OCI-LY7 (cell line): ENCODE results near the gene TMPRSS4.

Experiments used
- CTCF ChIP-seq: fragments of 200-600 bp; sonication (generic); conservative IDR thresholded peaks from 2 replicates; pipeline ENCODE4 v1.5.1; 2014; ENCODE audit warnings: mild to moderate bottlenecking, antibody characterized with exemption, low read length, moderate library complexity, mixed read lengths
- EZH2phosphoT487 ChIP-seq: fragments of 200-600 bp; sonication (generic); IDR thresholded peaks from 2 replicates; pipeline ENCODE4 v1.6.1; 2018; ENCODE audit warnings: low read depth, borderline replicate concordance, mild to moderate bottlenecking, mixed run types, antibody characterized with exemption, low read length, moderate library complexity, mixed read lengths

GRCh38 chr11:118167253-118167652 lies 90.4 kb downstream of the TMPRSS4 start:
- TF ChIP-seq CTCF (no peak), EZH2phosphoT487 (no peak)
